Measurements from ENCODE around the gene ZNF385D. TPM values are rescaled to one million over a fixed set of nuclear protein-coding genes. Genes with fewer than 3 reads are reported as not detected.

The ZNF385D gene
- total and polyA plus RNA-seq, 8 donors: 1.6 to 28.6 (median 17.5) TPM

GRCh38 chr3:21542656-21543379, 208.2 kb downstream of the ZNF385D start:
- TF ChIP-seq, protein P1, sequence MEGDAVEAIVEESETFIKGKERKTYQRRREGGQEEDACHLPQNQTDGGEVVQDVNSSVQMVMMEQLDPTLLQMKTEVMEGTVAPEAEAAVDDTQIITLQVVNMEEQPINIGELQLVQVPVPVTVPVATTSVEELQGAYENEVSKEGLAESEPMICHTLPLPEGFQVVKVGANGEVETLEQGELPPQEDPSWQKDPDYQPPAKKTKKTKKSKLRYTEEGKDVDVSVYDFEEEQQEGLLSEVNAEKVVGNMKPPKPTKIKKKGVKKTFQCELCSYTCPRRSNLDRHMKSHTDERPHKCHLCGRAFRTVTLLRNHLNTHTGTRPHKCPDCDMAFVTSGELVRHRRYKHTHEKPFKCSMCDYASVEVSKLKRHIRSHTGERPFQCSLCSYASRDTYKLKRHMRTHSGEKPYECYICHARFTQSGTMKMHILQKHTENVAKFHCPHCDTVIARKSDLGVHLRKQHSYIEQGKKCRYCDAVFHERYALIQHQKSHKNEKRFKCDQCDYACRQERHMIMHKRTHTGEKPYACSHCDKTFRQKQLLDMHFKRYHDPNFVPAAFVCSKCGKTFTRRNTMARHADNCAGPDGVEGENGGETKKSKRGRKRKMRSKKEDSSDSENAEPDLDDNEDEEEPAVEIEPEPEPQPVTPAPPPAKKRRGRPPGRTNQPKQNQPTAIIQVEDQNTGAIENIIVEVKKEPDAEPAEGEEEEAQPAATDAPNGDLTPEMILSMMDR (IDR thresholded peaks at IDR 0.05): no peak

DNA sequence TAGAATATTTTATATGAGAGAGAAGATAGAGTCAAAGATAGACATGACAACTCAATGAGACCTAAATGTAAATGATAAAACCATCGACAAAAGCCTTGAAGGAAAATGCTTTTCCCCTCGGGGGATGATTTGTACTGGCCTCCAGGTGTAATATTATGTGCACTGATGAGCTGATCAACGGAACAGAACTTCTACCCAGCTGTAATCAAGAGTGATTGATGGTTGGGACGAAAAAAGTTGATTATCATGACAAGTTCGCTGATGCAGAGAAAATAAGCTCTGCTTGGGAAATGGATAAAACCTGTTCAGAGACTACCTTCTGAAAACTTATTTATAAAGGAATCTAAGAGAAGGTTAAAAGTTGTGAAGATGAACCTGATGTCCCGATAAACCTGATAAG, 210.7 kb downstream of the ZNF385D start:
- intact Hi-C loops (cut with DNase I): no loop called here
- H3K9me3 ChIP-seq: peaks cover 0 to 4% of the 10 kb centered on the region in 2 donors
- TF ChIP-seq, protein P1 (IDR thresholded peaks at IDR 0.05): no peak

More at GRCh38 chr3:21542656-21543379, 208.2 kb downstream of the ZNF385D start:
- Histone ChIP-seq H3K27ac (no peak overlapping the region), H3K4me1 (no peaks in the 10 kb centered on the region), H3K9me3 (peaks cover 0 to 4% of the 10 kb centered on the region in 2 donors), H3K4me3 (no peak overlapping the region), H3K36me3 (no peaks in the 10 kb centered on the region), H3K27me3 (no peaks in the 10 kb centered on the region)
- intact Hi-C loops (cut with DNase I): no loop called here
- peak in 1 of 4 donors; percentile 58 for DNase-seq
- no peak for ATAC-seq

GRCh38 chr3:21534462-21534861, 216.5 kb downstream of the ZNF385D start:
- no peaks in the 10 kb centered on the region for H3K36me3 ChIP-seq
- TF ChIP-seq, protein P1 (IDR thresholded peaks at IDR 0.05): no peak
- no peak overlapping the region for H3K4me3 ChIP-seq
- ATAC-seq (no peak), DNase-seq (peak in 2 of 4 donors; percentile 59 to 78)
- no peaks in the 10 kb centered on the region for H3K4me1 ChIP-seq
- no peaks in the 10 kb centered on the region for H3K27me3 ChIP-seq
- intact Hi-C loops (cut with DNase I): no loop called here
- no peak overlapping the region for H3K27ac ChIP-seq
- H3K9me3 ChIP-seq: no peaks in the 10 kb centered on the region

More for the DNA sequence above, 210.7 kb downstream of the ZNF385D start:
- Histone ChIP-seq H3K4me1 (no peaks in the 10 kb centered on the region), H3K27me3 (no peaks in the 10 kb centered on the region), H3K27ac (no peak overlapping the region), H3K36me3 (no peaks in the 10 kb centered on the region), H3K4me3 (no peak overlapping the region)
- DNase-seq: no peak
- no peak for ATAC-seq

DNA sequence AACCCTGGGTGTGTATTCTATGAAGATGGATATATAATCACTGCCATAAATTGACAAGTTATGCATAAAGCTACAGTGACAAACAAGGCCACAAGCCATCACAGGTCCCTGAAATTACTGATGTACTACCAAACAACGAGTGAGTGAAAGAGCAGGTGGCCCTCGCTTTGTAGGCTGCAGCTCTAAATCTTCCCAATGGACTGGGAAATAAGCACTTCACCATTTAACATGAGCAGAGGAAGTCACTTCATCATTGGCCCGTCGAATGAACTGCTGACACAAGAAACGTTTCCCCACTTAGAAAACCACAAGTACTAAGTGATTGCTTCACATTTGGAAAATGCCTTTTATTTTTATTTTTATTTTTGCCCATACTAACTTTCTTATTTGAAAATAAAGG, 218.0 kb downstream of the ZNF385D start:
- no peak for DNase-seq
- Histone ChIP-seq H3K4me1 (no peaks in the 10 kb centered on the region), H3K36me3 (no peaks in the 10 kb centered on the region), H3K4me3 (no peak overlapping the region), H3K27ac (no peak overlapping the region), H3K27me3 (no peaks in the 10 kb centered on the region), H3K9me3 (no peaks in the 10 kb centered on the region)
- intact Hi-C loops (cut with DNase I): no loop called here
- no peak for ATAC-seq
- TF ChIP-seq, protein P1 (IDR thresholded peaks at IDR 0.05): no peak

DNA sequence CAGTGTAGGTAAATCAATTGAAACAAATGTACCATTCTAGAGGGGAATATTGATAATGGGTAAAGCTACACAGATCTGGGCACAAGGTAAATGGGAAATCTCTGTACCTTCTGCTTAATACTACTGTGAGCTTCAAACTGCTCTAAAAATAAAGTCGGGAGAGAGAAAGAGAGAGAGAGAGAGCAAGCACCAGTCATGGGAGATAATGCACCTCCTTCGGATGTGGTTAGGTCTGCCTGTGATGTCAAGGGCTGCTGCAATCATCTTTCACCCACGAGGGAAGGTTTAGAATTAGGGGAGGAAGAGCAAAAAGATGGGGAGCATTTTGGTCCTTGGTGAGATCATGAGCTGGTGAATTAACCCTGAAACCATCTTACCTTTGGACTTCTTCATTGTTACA, 219.1 kb downstream of the ZNF385D start:
- H3K9me3 ChIP-seq: no peaks in the 10 kb centered on the region
- TF ChIP-seq, protein P1 (IDR thresholded peaks at IDR 0.05): no peak
- no peak overlapping the region for H3K4me3 ChIP-seq
- ATAC-seq (no peak), DNase-seq (no peak)
- H3K36me3 ChIP-seq: no peaks in the 10 kb centered on the region
- H3K27me3 ChIP-seq: no peaks in the 10 kb centered on the region
- no peak overlapping the region for H3K27ac ChIP-seq
- intact Hi-C loops (cut with DNase I): no loop called here
- no peaks in the 10 kb centered on the region for H3K4me1 ChIP-seq
